Measurements from ENCODE around the gene CHMP4A. TPM values are rescaled to one million over a fixed set of nuclear protein-coding genes. Genes with fewer than 3 reads are reported as not detected.

The CHMP4A gene
- total RNA-seq, 1 donor from 2014 or later, result 27.0 TPM

DNA sequence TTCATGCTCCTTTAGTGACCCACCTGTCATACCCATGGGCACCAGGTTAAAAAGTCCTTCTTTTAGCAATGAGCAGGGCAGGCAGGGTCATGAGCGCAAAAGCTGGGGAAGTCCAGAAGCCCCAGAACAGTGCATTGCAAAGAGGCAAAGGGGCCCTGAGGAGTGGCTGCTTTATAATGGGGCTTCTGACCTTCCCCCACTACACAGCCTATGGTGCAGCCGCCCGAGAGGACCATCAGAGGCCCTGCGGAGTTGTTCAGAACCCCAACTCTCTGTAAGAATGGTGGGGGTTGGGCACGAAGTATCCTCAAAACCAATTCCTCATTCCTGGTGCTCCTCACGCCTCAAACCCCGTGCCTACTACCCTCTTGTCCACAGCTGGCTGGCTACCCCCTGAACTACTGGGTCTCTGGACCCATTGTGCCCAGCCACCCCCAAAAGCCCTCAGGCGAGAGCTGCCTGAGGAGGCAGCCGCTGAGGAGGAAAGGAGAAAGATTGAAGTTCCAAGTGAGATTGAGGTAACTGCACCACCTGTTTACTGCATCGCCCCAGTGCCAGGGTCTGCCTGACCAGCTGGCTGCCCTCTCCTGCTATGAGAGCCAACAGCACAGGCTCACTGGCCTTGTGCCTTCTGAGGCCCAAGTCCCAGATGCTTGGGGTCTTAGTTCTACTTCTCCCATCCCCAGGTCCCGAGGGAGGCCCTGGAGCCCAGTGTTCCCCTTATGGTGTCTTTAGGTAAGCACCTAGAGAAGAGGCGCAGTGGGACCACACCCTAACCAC lies 34.7 kb downstream of the CHMP4A start:
- DNase-seq (ENCODE audit: low spot score in 2 of 2), result no peak
- no peaks in the 10 kb centered on the region for H3K4me1 ChIP-seq
- no peaks in the 10 kb centered on the region for H3K27me3 ChIP-seq
- H3K9me3 ChIP-seq, result no peaks in the 10 kb centered on the region
- no peak overlapping the region for H3K27ac ChIP-seq
- H3K4me3 ChIP-seq, result no peak overlapping the region
- intact Hi-C loops (cut with DNase I), result no loop called here
- TF ChIP-seq, protein P1, sequence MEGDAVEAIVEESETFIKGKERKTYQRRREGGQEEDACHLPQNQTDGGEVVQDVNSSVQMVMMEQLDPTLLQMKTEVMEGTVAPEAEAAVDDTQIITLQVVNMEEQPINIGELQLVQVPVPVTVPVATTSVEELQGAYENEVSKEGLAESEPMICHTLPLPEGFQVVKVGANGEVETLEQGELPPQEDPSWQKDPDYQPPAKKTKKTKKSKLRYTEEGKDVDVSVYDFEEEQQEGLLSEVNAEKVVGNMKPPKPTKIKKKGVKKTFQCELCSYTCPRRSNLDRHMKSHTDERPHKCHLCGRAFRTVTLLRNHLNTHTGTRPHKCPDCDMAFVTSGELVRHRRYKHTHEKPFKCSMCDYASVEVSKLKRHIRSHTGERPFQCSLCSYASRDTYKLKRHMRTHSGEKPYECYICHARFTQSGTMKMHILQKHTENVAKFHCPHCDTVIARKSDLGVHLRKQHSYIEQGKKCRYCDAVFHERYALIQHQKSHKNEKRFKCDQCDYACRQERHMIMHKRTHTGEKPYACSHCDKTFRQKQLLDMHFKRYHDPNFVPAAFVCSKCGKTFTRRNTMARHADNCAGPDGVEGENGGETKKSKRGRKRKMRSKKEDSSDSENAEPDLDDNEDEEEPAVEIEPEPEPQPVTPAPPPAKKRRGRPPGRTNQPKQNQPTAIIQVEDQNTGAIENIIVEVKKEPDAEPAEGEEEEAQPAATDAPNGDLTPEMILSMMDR (IDR thresholded peaks at IDR 0.05), result no peak
- peaks cover 32 to 60% of the 10 kb centered on the region in 2 donors for H3K36me3 ChIP-seq

DNA sequence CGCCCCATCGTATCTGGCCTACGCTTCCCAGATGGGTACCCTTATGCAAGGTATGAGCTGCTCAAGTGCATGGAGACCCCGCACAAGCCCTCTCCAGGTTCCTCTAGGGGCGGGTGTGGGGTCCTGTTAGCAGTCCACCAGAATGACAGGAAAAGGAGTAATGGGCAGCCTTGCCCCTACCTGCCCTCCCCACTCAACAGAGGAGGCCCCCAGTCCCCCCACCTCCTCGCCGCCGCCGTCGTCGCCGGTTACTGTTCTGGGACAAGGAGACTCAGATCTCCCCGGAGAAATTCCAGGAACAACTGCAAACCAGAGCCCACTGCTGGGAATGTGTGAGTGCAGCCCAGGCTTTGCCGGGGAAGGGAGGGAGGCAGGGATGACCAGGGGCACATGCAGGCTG lies 35.4 kb downstream of the CHMP4A start:
- no peak for DNase-seq (ENCODE audit: low spot score in 2 of 2)
- TF ChIP-seq, protein P1 (IDR thresholded peaks at IDR 0.05), result no peak
- Histone ChIP-seq H3K36me3 (peaks cover 26 to 53% of the 10 kb centered on the region in 2 donors), H3K27me3 (no peaks in the 10 kb centered on the region), H3K4me3 (no peak overlapping the region), H3K4me1 (no peaks in the 10 kb centered on the region), H3K9me3 (no peaks in the 10 kb centered on the region), H3K27ac (no peak overlapping the region)
- intact Hi-C loops (cut with DNase I), result no loop called here

DNA sequence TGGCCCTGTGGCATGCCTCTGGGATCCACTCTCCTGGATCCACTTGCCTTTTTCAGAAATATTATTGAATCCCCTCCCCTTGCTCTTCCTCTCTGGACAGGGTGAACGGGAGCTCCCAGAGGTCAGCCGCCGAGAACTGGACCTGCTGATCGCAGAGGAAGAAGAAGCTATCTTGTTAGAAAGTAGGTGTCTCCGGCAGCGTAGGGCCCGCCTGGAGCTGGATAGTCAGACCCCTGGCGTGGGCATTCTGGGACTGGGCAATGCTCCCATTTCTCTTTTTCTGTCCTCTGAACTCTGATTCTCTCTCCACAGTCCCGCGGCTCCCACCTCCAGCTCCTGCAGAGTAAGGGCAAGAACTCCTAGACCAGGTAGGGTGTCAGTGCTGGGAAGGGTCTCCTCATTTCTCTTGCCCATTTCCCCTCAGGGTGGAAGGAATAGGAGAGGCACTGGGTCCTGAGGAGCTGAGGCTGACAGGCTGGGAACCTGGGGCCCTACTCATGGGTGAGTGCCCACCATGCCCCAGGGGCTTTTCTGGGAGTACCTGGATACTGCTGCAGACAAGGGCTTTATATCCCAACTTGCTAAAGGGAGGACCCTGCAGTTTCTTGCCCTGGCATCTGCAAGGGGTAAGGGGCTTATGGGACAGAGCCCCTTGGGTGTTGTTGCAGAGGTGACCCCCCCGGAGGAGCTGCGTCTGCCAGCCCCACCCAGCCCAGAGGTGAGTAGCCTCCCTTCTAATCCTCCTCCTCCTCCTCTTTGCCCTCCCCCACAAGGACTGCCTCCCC lies 36.1 kb downstream of the CHMP4A start:
- TF ChIP-seq, protein P1 (IDR thresholded peaks at IDR 0.05), result no peak
- H3K27ac ChIP-seq, result no peak overlapping the region
- peaks cover 20 to 46% of the 10 kb centered on the region in 2 donors for H3K36me3 ChIP-seq
- intact Hi-C loops (cut with DNase I), result no loop called here
- H3K27me3 ChIP-seq, result no peaks in the 10 kb centered on the region
- H3K4me1 ChIP-seq, result no peaks in the 10 kb centered on the region
- H3K4me3 ChIP-seq, result no peak overlapping the region
- no peaks in the 10 kb centered on the region for H3K9me3 ChIP-seq
- DNase-seq (ENCODE audit: low spot score in 2 of 2), result no peak

DNA sequence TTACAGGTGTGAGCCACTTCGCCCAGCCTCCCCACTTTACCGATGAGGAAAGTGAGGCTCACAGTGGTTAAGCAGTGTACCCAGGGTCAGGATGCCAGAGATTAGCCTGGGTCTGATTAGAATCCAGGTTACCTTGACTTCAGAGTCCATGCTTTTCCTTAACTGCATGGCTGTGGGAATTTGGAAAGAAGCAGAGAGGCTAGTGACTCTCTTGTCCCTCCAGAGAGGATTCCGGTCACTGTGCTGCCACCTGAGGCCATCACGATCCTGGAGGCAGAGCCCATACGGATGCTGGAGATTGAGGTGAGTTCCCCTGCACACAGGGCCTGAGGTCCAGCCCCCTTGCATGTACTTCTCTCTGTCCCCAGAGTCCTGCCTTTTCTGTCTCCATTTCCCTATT lies 36.7 kb downstream of the CHMP4A start:
- no peak for DNase-seq (ENCODE audit: low spot score in 2 of 2)
- Histone ChIP-seq H3K27ac (no peak overlapping the region), H3K4me3 (no peak overlapping the region), H3K36me3 (peaks cover 20 to 40% of the 10 kb centered on the region in 2 donors), H3K4me1 (peaks cover 0 to 3% of the 10 kb centered on the region in 2 donors), H3K9me3 (no peaks in the 10 kb centered on the region), H3K27me3 (no peaks in the 10 kb centered on the region)
- TF ChIP-seq, protein P1 (IDR thresholded peaks at IDR 0.05), result no peak
- intact Hi-C loops (cut with DNase I), result no loop called here

GRCh38 chr14:24172871-24173281 lies 40.4 kb downstream of the CHMP4A start:
- H3K4me3 ChIP-seq, result no peak overlapping the region
- intact Hi-C loops (cut with DNase I), result no loop called here
- H3K27me3 ChIP-seq, result no peaks in the 10 kb centered on the region
- H3K27ac ChIP-seq, result no peak overlapping the region
- H3K9me3 ChIP-seq, result no peaks in the 10 kb centered on the region
- no peak for DNase-seq (ENCODE audit: low spot score in 2 of 2)
- peaks cover 4 to 20% of the 10 kb centered on the region in 2 donors for H3K36me3 ChIP-seq
- H3K4me1 ChIP-seq, result peaks cover 2 to 6% of the 10 kb centered on the region in 2 donors
- TF ChIP-seq, protein P1 (IDR thresholded peaks at IDR 0.05), result no peak
